ENCODE results near the gene CREBZF. TPM values are rescaled to one million over a fixed set of nuclear protein-coding genes. Genes with fewer than 3 reads are reported as not detected.
"Not testable (repeated sequence)": the region's sequence is repeated elsewhere in the genome, so short reads cannot be mapped to it uniquely, and the experiment has no call there.

CREBZF gene
- total RNA-seq, 2 donors from 2014 or later = 39.3 to 47.5 TPM

GRCh38 chr11:85679576-85679975 is 14.6 kb upstream of the CREBZF start:
- Histone ChIP-seq H3K9ac (ENCODE audit: extremely low read depth, low read length, poor library complexity, severe bottlenecking) (no peak overlapping the region), H3K9me3 (ENCODE audit: control insufficient read depth, low read length) (no peaks in the 10 kb centered on the region), H3K4me3 (ENCODE audit: low read length) (no peak overlapping the region), H3K36me3 (ENCODE audit: control insufficient read depth, insufficient read depth, low read length) (no peaks in the 10 kb centered on the region), H3K27me3 (ENCODE audit: control insufficient read depth, insufficient read depth, low read length, poor library complexity, severe bottlenecking) (no peaks in the 10 kb centered on the region), H3K4me1 (ENCODE audit: control insufficient read depth, insufficient read depth, low read length) (peaks cover 4% of the 10 kb centered on the region), H3K27ac (ENCODE audit: low read depth, low read length) (no peak overlapping the region)
- Mint-ChIP-seq H3K27ac (no peak overlapping the region), H3K9me3 (peaks cover 2% of the 10 kb centered on the region), H3K36me3 (ENCODE audit: low read depth) (no peaks in the 10 kb centered on the region), H3K4me1 (peaks cover 18% of the 10 kb centered on the region), H3K4me3 (no peak overlapping the region), H3K27me3 (ENCODE audit: insufficient read depth) (peaks cover 5% of the 10 kb centered on the region)
- TF ChIP-seq, protein P1, sequence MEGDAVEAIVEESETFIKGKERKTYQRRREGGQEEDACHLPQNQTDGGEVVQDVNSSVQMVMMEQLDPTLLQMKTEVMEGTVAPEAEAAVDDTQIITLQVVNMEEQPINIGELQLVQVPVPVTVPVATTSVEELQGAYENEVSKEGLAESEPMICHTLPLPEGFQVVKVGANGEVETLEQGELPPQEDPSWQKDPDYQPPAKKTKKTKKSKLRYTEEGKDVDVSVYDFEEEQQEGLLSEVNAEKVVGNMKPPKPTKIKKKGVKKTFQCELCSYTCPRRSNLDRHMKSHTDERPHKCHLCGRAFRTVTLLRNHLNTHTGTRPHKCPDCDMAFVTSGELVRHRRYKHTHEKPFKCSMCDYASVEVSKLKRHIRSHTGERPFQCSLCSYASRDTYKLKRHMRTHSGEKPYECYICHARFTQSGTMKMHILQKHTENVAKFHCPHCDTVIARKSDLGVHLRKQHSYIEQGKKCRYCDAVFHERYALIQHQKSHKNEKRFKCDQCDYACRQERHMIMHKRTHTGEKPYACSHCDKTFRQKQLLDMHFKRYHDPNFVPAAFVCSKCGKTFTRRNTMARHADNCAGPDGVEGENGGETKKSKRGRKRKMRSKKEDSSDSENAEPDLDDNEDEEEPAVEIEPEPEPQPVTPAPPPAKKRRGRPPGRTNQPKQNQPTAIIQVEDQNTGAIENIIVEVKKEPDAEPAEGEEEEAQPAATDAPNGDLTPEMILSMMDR (conservative IDR thresholded peaks at IDR 0.05) = no peak
- DNase-seq = no peak
- 83 to 84% methylated on average over 4 of the region's 4 CpGs for WGBS, 2 experiments (ENCODE audit: insufficient coverage in 1 of 2, insufficient read length in 1 of 2)

DNA sequence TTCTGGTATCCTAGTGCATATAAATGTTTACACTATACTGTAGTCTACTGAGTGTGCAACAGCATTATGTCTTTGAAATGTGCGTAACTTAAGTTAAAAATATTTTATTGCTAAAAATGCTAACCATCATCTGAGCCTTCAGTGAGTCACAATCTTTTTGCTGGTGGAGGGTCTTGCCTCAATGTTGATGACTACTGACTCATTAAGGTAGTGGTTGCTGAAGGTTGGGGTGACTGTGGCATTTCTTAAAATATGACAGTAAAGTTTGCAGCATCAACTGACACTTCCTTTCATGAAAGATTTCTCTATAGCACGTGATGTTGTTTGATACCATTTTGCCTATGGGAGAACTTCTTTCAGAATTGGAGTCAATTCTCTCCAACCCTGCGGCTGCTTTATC is 8.5 kb upstream of the CREBZF start:
- Histone ChIP-seq H3K9ac (ENCODE audit: extremely low read depth, low read length, poor library complexity, severe bottlenecking) (no peak overlapping the region), H3K27me3 (ENCODE audit: control insufficient read depth, insufficient read depth, low read length, poor library complexity, severe bottlenecking) (no peaks in the 10 kb centered on the region), H3K4me3 (ENCODE audit: low read length) (no peak overlapping the region), H3K4me1 (ENCODE audit: control insufficient read depth, insufficient read depth, low read length) (no peaks in the 10 kb centered on the region), H3K36me3 (ENCODE audit: control insufficient read depth, insufficient read depth, low read length) (no peaks in the 10 kb centered on the region), H3K27ac (ENCODE audit: low read depth, low read length) (no peak overlapping the region), H3K9me3 (ENCODE audit: control insufficient read depth, low read length) (no peaks in the 10 kb centered on the region)
- H3K27me3 Mint-ChIP-seq (ENCODE audit: insufficient read depth) = peaks cover 28% of the 10 kb centered on the region
- no peaks in the 10 kb centered on the region for H3K4me1 Mint-ChIP-seq
- no peak overlapping the region for H3K27ac Mint-ChIP-seq
- WGBS, 2 experiments (ENCODE audit: insufficient coverage in 1 of 2, insufficient read length in 1 of 2) = 90 to 100% methylated on average over 2 to 3 of the region's 3 CpGs
- H3K9me3 Mint-ChIP-seq = peaks cover 17% of the 10 kb centered on the region
- H3K4me3 Mint-ChIP-seq = no peak overlapping the region
- DNase-seq = no peak
- TF ChIP-seq, protein P1 (conservative IDR thresholded peaks at IDR 0.05) = no peak
- H3K36me3 Mint-ChIP-seq (ENCODE audit: low read depth) = no peaks in the 10 kb centered on the region

- Mint-ChIP-seq H3K27me3 (ENCODE audit: insufficient read depth) (peaks cover 28% of the 10 kb centered on the region), H3K27ac (no peak overlapping the region), H3K4me3 (no peak overlapping the region), H3K4me1 (no peaks in the 10 kb centered on the region), H3K9me3 (peaks cover 17% of the 10 kb centered on the region), H3K36me3 (ENCODE audit: low read depth) (no peaks in the 10 kb centered on the region)
- H3K27me3 ChIP-seq (ENCODE audit: control insufficient read depth, insufficient read depth, low read length, poor library complexity, severe bottlenecking) = no peaks in the 10 kb centered on the region
- WGBS, 2 experiments (ENCODE audit: insufficient coverage in 1 of 2, insufficient read length in 1 of 2) = 82 to 85% methylated on average over 8 of the region's 8 CpGs
- no peaks in the 10 kb centered on the region for H3K4me1 ChIP-seq (ENCODE audit: control insufficient read depth, insufficient read depth, low read length)
- no peak overlapping the region for H3K27ac ChIP-seq (ENCODE audit: low read depth, low read length)
- TF ChIP-seq, protein P1 (conservative IDR thresholded peaks at IDR 0.05) = no peak
- H3K4me3 ChIP-seq (ENCODE audit: low read length) = no peak overlapping the region
- no peaks in the 10 kb centered on the region for H3K9me3 ChIP-seq (ENCODE audit: control insufficient read depth, low read length)
- no peaks in the 10 kb centered on the region for H3K36me3 ChIP-seq (ENCODE audit: control insufficient read depth, insufficient read depth, low read length)
- DNase-seq = no peak
- H3K9ac ChIP-seq (ENCODE audit: extremely low read depth, low read length, poor library complexity, severe bottlenecking) = no peak overlapping the region
These were observed 7.4 kb upstream of the CREBZF start for GRCh38 chr11:85672105-85672902.

GRCh38 chr11:85670949-85671663 is 6.2 kb upstream of the CREBZF start:
- peaks cover 28% of the 10 kb centered on the region for H3K27me3 Mint-ChIP-seq (ENCODE audit: insufficient read depth)
- not testable (repeated sequence) for H3K36me3 ChIP-seq (ENCODE audit: control insufficient read depth, insufficient read depth, low read length); H3K4me3 ChIP-seq (ENCODE audit: low read length)

More at GRCh38 chr11:85670949-85671663, 6.2 kb upstream of the CREBZF start:
- not testable (repeated sequence) for H3K27ac Mint-ChIP-seq; H3K36me3 Mint-ChIP-seq (ENCODE audit: low read depth); H3K4me1 ChIP-seq (ENCODE audit: control insufficient read depth, insufficient read depth, low read length); H3K27ac ChIP-seq (ENCODE audit: low read depth, low read length); H3K27me3 ChIP-seq (ENCODE audit: control insufficient read depth, insufficient read depth, low read length, poor library complexity, severe bottlenecking); H3K4me1 Mint-ChIP-seq; H3K4me3 Mint-ChIP-seq; H3K9ac ChIP-seq (ENCODE audit: extremely low read depth, low read length, poor library complexity, severe bottlenecking); H3K9me3 ChIP-seq (ENCODE audit: control insufficient read depth, low read length); DNase-seq
- peaks cover 17% of the 10 kb centered on the region for H3K9me3 Mint-ChIP-seq

All from endodermal cell (in vitro differentiated cells).